Mesothelial cell of epicardium (in vitro differentiated cells): ENCODE data around the gene KDM2A. TPM values are rescaled to one million over a fixed set of nuclear protein-coding genes. Genes with fewer than 3 reads are reported as not detected.
A peak's percentile ranks its signal among the peaks of the same experiment; 100 is the strongest.

ENCODE experiments used
- DNase-seq, 2 experiments: peaks; one replicate each; pipeline ENCODE4 v3.0.0; 2021; ENCODE audit warnings: low spot score in 2 of 2; ENCODE audit not compliant: unreplicated experiment in 2 of 2
- H3K27ac Mint-ChIP-seq: 2 replicates; pipeline ENCODE4 v1.8.0; 2021; ENCODE audit warnings: mixed read lengths
- H3K27me3 Mint-ChIP-seq: 2 replicates; pipeline ENCODE4 v1.8.0; 2021; ENCODE audit warnings: low read depth, mixed read lengths
- H3K36me3 Mint-ChIP-seq: 2 replicates; pipeline ENCODE4 v1.8.0; 2021; ENCODE audit warnings: mixed read lengths
- H3K4me1 Mint-ChIP-seq: 2 replicates; pipeline ENCODE4 v1.8.0; 2021; ENCODE audit warnings: mixed read lengths
- H3K4me3 Mint-ChIP-seq: 2 replicates; pipeline ENCODE4 v1.8.0; 2021; ENCODE audit warnings: mild to moderate bottlenecking, moderate library complexity, mixed read lengths
- H3K9me3 Mint-ChIP-seq: 2 replicates; pipeline ENCODE4 v1.8.0; 2021; ENCODE audit warnings: mixed read lengths
- CTCF ChIP-seq: fragments of 200-600 bp; sonication (generic); IDR thresholded peaks from one replicate; pipeline ENCODE4 v1.5.0; 2021; ENCODE audit warnings: antibody characterized with exemption; ENCODE audit not compliant: unreplicated experiment
- total RNA-seq: library from RNA; stranded (reverse); gene quantifications from 3 replicates; pipeline ENCODE4 v1.2.1, GENCODE V29; 2021

Gene KDM2A
- total RNA-seq, 1 donor from 2014 or later = 142 TPM

- DNase-seq = no peak
- H3K27me3 Mint-ChIP-seq = no peaks in the 10 kb centered on the region
- peaks cover 60% of the 10 kb centered on the region for H3K36me3 Mint-ChIP-seq
- H3K9me3 Mint-ChIP-seq = no peaks in the 10 kb centered on the region
- H3K4me1 Mint-ChIP-seq = peaks cover 33% of the 10 kb centered on the region
- peak overlapping the region; percentile 97 for H3K27ac Mint-ChIP-seq
- TF ChIP-seq CTCF = no peak
- no peak overlapping the region for H3K4me3 Mint-ChIP-seq
Measured at GRCh38 chr11:67248653-67249052, 129.6 kb downstream of the KDM2A start.

- Mint-ChIP-seq H3K9me3 (no peaks in the 10 kb centered on the region), H3K36me3 (peaks cover 60% of the 10 kb centered on the region), H3K4me3 (no peak overlapping the region), H3K27ac (peak overlapping the region; percentile 19), H3K27me3 (no peaks in the 10 kb centered on the region), H3K4me1 (peaks cover 43% of the 10 kb centered on the region)
- no peak for DNase-seq
- no peak for TF ChIP-seq CTCF
Measured at GRCh38 chr11:67250059-67251043, 131.3 kb downstream of the KDM2A start.

GRCh38 chr11:67251841-67252240 lies 132.8 kb downstream of the KDM2A start:
- H3K27me3 Mint-ChIP-seq = no peaks in the 10 kb centered on the region
- H3K4me1 Mint-ChIP-seq = peaks cover 41% of the 10 kb centered on the region
- no peak overlapping the region for H3K4me3 Mint-ChIP-seq
- H3K27ac Mint-ChIP-seq = peak overlapping the region; percentile 61
- TF ChIP-seq CTCF = no peak
- no peak for DNase-seq
- peaks cover 56% of the 10 kb centered on the region for H3K36me3 Mint-ChIP-seq
- H3K9me3 Mint-ChIP-seq = no peaks in the 10 kb centered on the region

GRCh38 chr11:67252831-67253239 lies 133.8 kb downstream of the KDM2A start:
- Mint-ChIP-seq H3K4me3 (no peak overlapping the region), H3K9me3 (no peaks in the 10 kb centered on the region)

GRCh38 chr11:67253872-67254624 lies 135.0 kb downstream of the KDM2A start:
- Mint-ChIP-seq H3K9me3 (no peaks in the 10 kb centered on the region), H3K36me3 (peaks cover 49% of the 10 kb centered on the region), H3K4me1 (peaks cover 26% of the 10 kb centered on the region), H3K4me3 (no peak overlapping the region), H3K27me3 (no peaks in the 10 kb centered on the region), H3K27ac (peak overlapping the region; percentile 84)
- TF ChIP-seq CTCF = no peak
- DNase-seq = no peak

More at GRCh38 chr11:67252831-67253239, 133.8 kb downstream of the KDM2A start:
- Mint-ChIP-seq H3K4me1 (peaks cover 38% of the 10 kb centered on the region), H3K27ac (peak overlapping the region; percentile 84), H3K36me3 (peaks cover 60% of the 10 kb centered on the region), H3K27me3 (no peaks in the 10 kb centered on the region)
- TF ChIP-seq CTCF = no peak
- DNase-seq = no peak
